Measurements from ENCODE around the gene DUSP15. TPM values are rescaled to one million over a fixed set of nuclear protein-coding genes. Genes with fewer than 3 reads are reported as not detected.

The DUSP15 gene
- total and polyA plus RNA-seq, 2 of the 4 experiments (the other 2 are of a cell fraction), result not detected

GRCh38 chr20:31908016-31908415 lies 37.7 kb upstream of the DUSP15 start:
- Histone ChIP-seq H3K18ac (ENCODE audit: low read depth, low read length) (no peak overlapping the region), H2AK9ac (replicated peaks; ENCODE audit: low read depth, low read length, poor library complexity) (no peak overlapping the region), H2BK5ac (ENCODE audit: low read depth, low read length, poor library complexity, severe bottlenecking) (no peak overlapping the region), H3K27me3 (ENCODE audit: control insufficient read depth, insufficient read depth, low read length) (peaks cover 21% of the 10 kb centered on the region), H3K79me1 (ENCODE audit: low read depth in 1 of 2, low read length in 2 of 2) (no peaks in the 10 kb centered on the region), H4K8ac (ENCODE audit: low read depth in 2 of 2, low read length in 2 of 2) (no peak overlapping the region), H4K91ac (ENCODE audit: insufficient read depth, low read depth, low read length) (no peak overlapping the region), H3K4me1 (ENCODE audit: control insufficient read depth, insufficient read depth, low read length) (no peaks in the 10 kb centered on the region), H3K56ac (ENCODE audit: extremely low read depth, insufficient read depth, low read length) (no peak overlapping the region), H3K9me3 (ENCODE audit: control insufficient read depth, insufficient read depth, low read length) (no peaks in the 10 kb centered on the region), H3K9ac (ENCODE audit: low read depth, low read length) (no peak overlapping the region), H3K27ac (ENCODE audit: insufficient read depth, low read length) (no peak overlapping the region), H2BK120ac (ENCODE audit: low read depth, low read length) (no peak overlapping the region), H4K5ac (ENCODE audit: low read depth, low read length) (no peak overlapping the region), H3K9me1 (ENCODE audit: insufficient read depth, low read length) (no peaks in the 10 kb centered on the region; the same call in 1 of the 2 replicates), H2AFZ (replicated peaks; ENCODE audit: low read length, poor library complexity) (no peak overlapping the region), H2BK15ac (ENCODE audit: low read depth, low read length) (no peak overlapping the region), H3K36me3 (ENCODE audit: control insufficient read depth, insufficient read depth, low read length) (no peaks in the 10 kb centered on the region), H2AK5ac (ENCODE audit: low read depth, low read length) (no peak overlapping the region), H3K4me3 (ENCODE audit: insufficient read depth, low read depth, low read length) (no peak overlapping the region), H4K20me1 (ENCODE audit: insufficient read depth, low read length) (no peaks in the 10 kb centered on the region), H2BK20ac (ENCODE audit: low read depth, low read length) (no peak overlapping the region), H3K23ac (ENCODE audit: low read depth, low read length) (no peak overlapping the region), H3K4me2 (ENCODE audit: low read depth, low read length) (no peak overlapping the region), H3K4ac (ENCODE audit: low read depth, low read length) (no peak overlapping the region), H3K14ac (replicated peaks; ENCODE audit: low read depth, low read length) (no peak overlapping the region)
- intact Hi-C loops (cut with micrococcal nuclease), result no loop called here
- dilution Hi-C loops (cut with HindIII; ENCODE audit: low sequenced_read_pairs, unreplicated experiment), result no loop called here
- CTCF ChIA-PET, result no interaction called here
- POLR2A ChIA-PET (ENCODE audit: unreplicated experiment), result no interaction called here
- BruUV-seq (replicated peaks), result no TSS peak
- ATAC-seq (ENCODE audit: low read depth), result no peak
- DNase-seq, result no peak
- in situ Hi-C loops (cut with MboI; ENCODE audit: low sequenced_read_pairs), result no loop called here
- WGBS, 2 experiments (ENCODE audit: extremely low coverage in 2 of 2, insufficient read length in 1 of 2), result 50% methylated on average over 3 of the region's 5 CpGs; no CpG with 5 or more reads in 1 of the 2 experiments
- no peak for TF ChIP-seq SMC3 (IDR thresholded peaks at IDR 0.05; ENCODE audit: low read depth, low read length)
- no peak for TF ChIP-seq ELK1 (IDR thresholded peaks at IDR 0.05; ENCODE audit: borderline replicate concordance, low read depth, low read length)
- no peak for TF ChIP-seq MAZ (IDR thresholded peaks at IDR 0.05; ENCODE audit: borderline replicate concordance, low read depth, low read length)
- TF ChIP-seq MXI1 (IDR thresholded peaks at IDR 0.05; ENCODE audit: borderline replicate concordance, low read depth, low read length), result no peak
- no peak for TF ChIP-seq FOS (IDR thresholded peaks at IDR 0.05; ENCODE audit: low read depth, low read length)
- TF ChIP-seq CHD1 (IDR thresholded peaks at IDR 0.05; ENCODE audit: low read depth, low read length), result no peak
- TF ChIP-seq POLR2A (IDR thresholded peaks at IDR 0.05; ENCODE audit: low read depth, low read length), result no peak
- no peak for TF ChIP-seq USF2 (IDR thresholded peaks at IDR 0.05; ENCODE audit: low read depth, low read length)
- TF ChIP-seq MAFK (IDR thresholded peaks at IDR 0.05; ENCODE audit: low read depth, low read length), result no peak
- no peak for TF ChIP-seq CEBPB (IDR thresholded peaks at IDR 0.05; ENCODE audit: low read depth, low read length)
- no peak for TF ChIP-seq BHLHE40 (IDR thresholded peaks at IDR 0.05; ENCODE audit: low read depth, low read length)
- no peak for TF ChIP-seq CTCF (conservative IDR thresholded peaks at IDR 0.05; ENCODE audit: low read depth, low read length)
